ENCODE data around the gene MBTPS1. TPM values are rescaled to one million over a fixed set of nuclear protein-coding genes. Genes with fewer than 3 reads are reported as not detected.

MBTPS1 gene
- total and polyA plus RNA-seq, 10 of the 15 experiments (the other 5 are each of a cell fraction or from before 2014, with no cell fraction given): 1.3 to 43.9 (median 35.2) TPM

DNA sequence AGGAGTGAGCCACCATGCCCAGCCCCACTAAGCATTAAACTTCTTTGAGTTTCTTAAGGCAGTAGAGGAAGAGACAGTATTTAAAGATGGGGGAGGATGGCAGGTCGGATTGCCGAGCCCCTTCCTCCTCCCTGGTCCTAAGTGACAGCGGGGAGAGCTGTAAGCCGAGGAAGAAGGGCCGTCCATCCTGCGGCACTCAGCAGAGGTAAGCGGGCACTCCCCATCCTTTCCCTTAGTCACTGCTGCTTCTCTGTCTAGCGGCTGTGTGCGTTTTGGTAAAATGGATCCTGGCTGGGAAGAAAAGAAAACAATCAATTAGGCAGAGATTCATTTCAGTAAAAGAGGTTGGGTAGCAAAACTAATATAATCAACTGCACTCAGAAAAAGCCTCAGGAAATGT, 42.3 kb upstream of the MBTPS1 start:
- Histone ChIP-seq H4K20me1 (ENCODE audit: control insufficient read depth, insufficient read depth) (no peaks in the 10 kb centered on the region), H3K27me3 (replicated peaks in 1 of 2; ENCODE audit: control insufficient read depth in 2 of 2, insufficient read depth in 2 of 2, low read length in 1 of 2) (peaks cover 0 to 2% of the 10 kb centered on the region in 2 experiments; a peak in 1 of 4 replicates), H3K36me3 (ENCODE audit: control insufficient read depth in 2 of 2, insufficient read depth in 2 of 2, low read length in 1 of 2) (no peaks in the 10 kb centered on the region), H3K27ac (ENCODE audit: control insufficient read depth, insufficient read depth) (no peak overlapping the region), H3K4me1 (ENCODE audit: control insufficient read depth, insufficient read depth, low read length) (no peaks in the 10 kb centered on the region), H3K4me2 (ENCODE audit: control insufficient read depth, insufficient read depth) (no peak overlapping the region), H3K79me2 (ENCODE audit: control insufficient read depth, insufficient read depth, low read length) (no peaks in the 10 kb centered on the region), H2AFZ (ENCODE audit: control insufficient read depth, low read depth, low read length) (no peak overlapping the region), H3K4me3 (no peak overlapping the region), H3K9me3 (replicated peaks; ENCODE audit: control insufficient read depth, insufficient read depth, low read length) (no peaks in the 10 kb centered on the region), H3K9ac (ENCODE audit: control insufficient read depth, insufficient read depth, low read length) (no peak overlapping the region)
- CTCF ChIA-PET: no interaction called here
- in situ Hi-C loops (cut with MboI) (no loop called here), intact Hi-C loops (cut with micrococcal nuclease; ENCODE audit: unreplicated experiment) (no loop called here)
- DNase-seq (ENCODE audit: low read depth, low spot score): no peak
- no TSS peak for BruUV-seq (replicated peaks)
- 31% methylated on average over 8 of the region's 9 CpGs for WGBS (ENCODE audit: insufficient coverage, insufficient replicate concordance, low lambda C conversion rate, missing lambda C conversion rate)
- no peak for ATAC-seq
- no peak for FAIRE-seq
- TF ChIP-seq BHLHE40 (IDR thresholded peaks at IDR 0.05; ENCODE audit: borderline replicate concordance in 1 of 2, low read depth in 2 of 2, low read length in 1 of 2): no peak
- TF ChIP-seq IKZF2 (IDR thresholded peaks at IDR 0.05): no peak
- no peak for TF ChIP-seq NFYA (IDR thresholded peaks at IDR 0.05; ENCODE audit: borderline replicate concordance, low read depth, low read length)
- TF ChIP-seq POLR2AphosphoS5 (IDR thresholded peaks at IDR 0.05; ENCODE audit: low read length): no peak
- TF ChIP-seq, protein P1, sequence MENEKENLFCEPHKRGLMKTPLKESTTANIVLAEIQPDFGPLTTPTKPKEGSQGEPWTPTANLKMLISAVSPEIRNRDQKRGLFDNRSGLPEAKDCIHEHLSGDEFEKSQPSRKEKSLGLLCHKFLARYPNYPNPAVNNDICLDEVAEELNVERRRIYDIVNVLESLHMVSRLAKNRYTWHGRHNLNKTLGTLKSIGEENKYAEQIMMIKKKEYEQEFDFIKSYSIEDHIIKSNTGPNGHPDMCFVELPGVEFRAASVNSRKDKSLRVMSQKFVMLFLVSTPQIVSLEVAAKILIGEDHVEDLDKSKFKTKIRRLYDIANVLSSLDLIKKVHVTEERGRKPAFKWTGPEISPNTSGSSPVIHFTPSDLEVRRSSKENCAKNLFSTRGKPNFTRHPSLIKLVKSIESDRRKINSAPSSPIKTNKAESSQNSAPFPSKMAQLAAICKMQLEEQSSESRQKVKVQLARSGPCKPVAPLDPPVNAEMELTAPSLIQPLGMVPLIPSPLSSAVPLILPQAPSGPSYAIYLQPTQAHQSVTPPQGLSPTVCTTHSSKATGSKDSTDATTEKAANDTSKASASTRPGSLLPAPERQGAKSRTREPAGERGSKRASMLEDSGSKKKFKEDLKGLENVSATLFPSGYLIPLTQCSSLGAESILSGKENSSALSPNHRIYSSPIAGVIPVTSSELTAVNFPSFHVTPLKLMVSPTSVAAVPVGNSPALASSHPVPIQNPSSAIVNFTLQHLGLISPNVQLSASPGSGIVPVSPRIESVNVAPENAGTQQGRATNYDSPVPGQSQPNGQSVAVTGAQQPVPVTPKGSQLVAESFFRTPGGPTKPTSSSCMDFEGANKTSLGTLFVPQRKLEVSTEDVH (IDR thresholded peaks at IDR 0.05; ENCODE audit: low read depth, partially characterized antibody): no peak
- TF ChIP-seq SMARCA5 (IDR thresholded peaks at IDR 0.05): no peak
- TF ChIP-seq CEBPB (IDR thresholded peaks at IDR 0.05; ENCODE audit: borderline replicate concordance in 1 of 2, low read depth in 2 of 2, low read length in 2 of 2): no peak
- TF ChIP-seq, protein P2, sequence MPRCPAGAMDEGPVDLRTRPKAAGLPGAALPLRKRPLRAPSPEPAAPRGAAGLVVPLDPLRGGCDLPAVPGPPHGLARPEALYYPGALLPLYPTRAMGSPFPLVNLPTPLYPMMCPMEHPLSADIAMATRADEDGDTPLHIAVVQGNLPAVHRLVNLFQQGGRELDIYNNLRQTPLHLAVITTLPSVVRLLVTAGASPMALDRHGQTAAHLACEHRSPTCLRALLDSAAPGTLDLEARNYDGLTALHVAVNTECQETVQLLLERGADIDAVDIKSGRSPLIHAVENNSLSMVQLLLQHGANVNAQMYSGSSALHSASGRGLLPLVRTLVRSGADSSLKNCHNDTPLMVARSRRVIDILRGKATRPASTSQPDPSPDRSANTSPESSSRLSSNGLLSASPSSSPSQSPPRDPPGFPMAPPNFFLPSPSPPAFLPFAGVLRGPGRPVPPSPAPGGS (IDR thresholded peaks at IDR 0.05; ENCODE audit: borderline replicate concordance, insufficient read depth, low read depth, low read length, poor library complexity, severe bottlenecking): no peak
- no peak for TF ChIP-seq TARDBP (IDR thresholded peaks at IDR 0.05; ENCODE audit: borderline replicate concordance)
- TF ChIP-seq BACH1 (IDR thresholded peaks at IDR 0.05; ENCODE audit: borderline replicate concordance): no peak
- RAD21 ChIA-PET (ENCODE audit: unreplicated experiment): no interaction called here
- SMC1A ChIA-PET (ENCODE audit: uncharacterized antibody, unreplicated experiment): no interaction called here
- POLR2A ChIA-PET: no interaction called here

Measured in GM12878 (cell line).